IPS-20b (cell line): Measurements from ENCODE around the gene UVRAG.
"Not testable (repeated sequence)": the region's sequence is repeated elsewhere in the genome, so short reads cannot be mapped to it uniquely, and the experiment has no call there.

Experiments used
- H3K27ac ChIP-seq: one replicate; pipeline ENCODE4 v1.5.1; 2013; ENCODE audit warnings: low read length
- H3K27me3 ChIP-seq: 2 replicates; pipeline ENCODE4 v1.6.1; 2013; ENCODE audit warnings: mild to moderate bottlenecking, low read length, inconsistent platforms; ENCODE audit not compliant: insufficient read depth
- H3K36me3 ChIP-seq: 2 replicates; pipeline ENCODE4 v1.6.1; 2013; ENCODE audit warnings: low read depth, mild to moderate bottlenecking, inconsistent platforms, low read length, moderate library complexity; ENCODE audit not compliant: insufficient read depth
- H3K4me1 ChIP-seq: 2 replicates; pipeline ENCODE4 v1.6.1; 2013; ENCODE audit warnings: mild to moderate bottlenecking, control low read depth, inconsistent platforms, low read length, moderate library complexity; ENCODE audit not compliant: insufficient read depth
- H3K4me3 ChIP-seq: 2 replicates; pipeline ENCODE4 v1.5.1; 2013; ENCODE audit warnings: mild to moderate bottlenecking, low read length, inconsistent platforms
- H3K9ac ChIP-seq: 2 replicates; pipeline ENCODE4 v1.6.1; 2013; ENCODE audit warnings: low read depth, mild to moderate bottlenecking, inconsistent platforms, low read length, moderate library complexity
- H3K9me3 ChIP-seq: 2 replicates; pipeline ENCODE4 v1.6.1; 2013; ENCODE audit warnings: mild to moderate bottlenecking, low read depth, low read length, inconsistent platforms; ENCODE audit not compliant: insufficient read depth

Gene UVRAG

DNA sequence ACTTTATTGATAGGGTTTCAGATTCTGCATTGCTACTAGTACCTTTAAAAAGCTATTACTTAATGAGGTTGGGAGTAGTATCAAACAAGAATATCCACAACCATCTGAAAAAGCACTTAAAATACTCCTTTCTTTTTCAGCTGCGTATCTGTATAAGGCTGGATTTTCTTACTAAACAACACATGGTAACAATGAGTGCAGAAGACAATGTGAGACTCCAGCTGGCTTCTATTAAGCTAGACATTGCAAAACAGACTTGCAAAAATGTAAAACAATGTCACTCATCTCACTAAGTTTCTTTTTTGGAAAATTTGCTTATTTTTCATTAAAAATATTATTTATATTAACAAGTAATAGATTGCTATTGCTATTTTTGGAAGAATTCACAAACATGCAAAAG, 258.7 kb downstream of the UVRAG start:
- H3K4me3 ChIP-seq = no peak overlapping the region
- H3K4me1 ChIP-seq = no peaks in the 10 kb centered on the region
- H3K27me3 ChIP-seq = no peaks in the 10 kb centered on the region
- no peaks in the 10 kb centered on the region for H3K9me3 ChIP-seq
- H3K36me3 ChIP-seq = no peaks in the 10 kb centered on the region
- H3K27ac ChIP-seq = no peak overlapping the region
- no peak overlapping the region for H3K9ac ChIP-seq

DNA sequence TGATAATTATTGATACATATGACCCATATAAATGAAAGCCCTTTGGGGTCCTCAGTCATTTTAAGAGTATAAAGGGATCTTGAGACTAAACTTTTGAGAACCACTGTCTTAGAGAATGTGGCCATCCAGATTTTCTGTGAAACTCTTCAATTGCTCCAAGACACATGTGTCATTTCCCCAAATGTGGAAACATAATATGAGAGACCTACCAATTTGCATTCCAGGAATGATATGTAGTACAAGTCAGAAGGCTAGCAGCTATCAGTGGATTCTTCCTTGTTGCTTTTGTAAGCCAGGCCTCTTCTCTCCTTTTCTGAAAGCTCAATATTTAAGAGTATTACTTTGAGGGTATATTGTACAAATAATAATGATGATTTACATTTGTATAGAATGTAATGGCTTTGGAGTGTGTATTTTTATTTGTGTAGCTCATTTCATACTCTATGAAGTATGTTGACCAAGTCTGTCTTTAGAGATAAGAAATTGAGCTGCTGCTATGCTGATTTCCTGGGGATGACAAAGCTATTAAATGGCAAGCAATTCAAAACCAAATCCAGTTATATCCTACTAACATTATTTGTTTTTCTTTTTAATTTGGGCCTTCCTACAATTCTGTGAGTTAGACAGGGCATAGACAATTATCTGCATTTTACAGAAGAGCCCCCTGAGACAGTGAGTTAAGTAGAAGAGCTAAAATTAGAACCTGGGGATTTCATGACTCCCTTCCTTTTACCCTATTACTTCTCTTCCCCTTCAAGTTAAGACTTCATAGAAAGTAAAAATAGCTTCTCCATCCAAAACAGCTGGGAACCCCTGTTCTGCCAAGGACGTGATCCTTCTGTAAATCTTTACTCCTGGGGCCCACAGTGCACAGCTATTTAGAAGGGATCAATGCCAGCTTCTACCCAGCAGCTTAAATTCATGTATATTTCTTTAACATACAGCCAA, 259.4 kb downstream of the UVRAG start:
- no peaks in the 10 kb centered on the region for H3K4me1 ChIP-seq
- H3K9me3 ChIP-seq = no peaks in the 10 kb centered on the region
- H3K27ac ChIP-seq = no peak overlapping the region
- no peak overlapping the region for H3K4me3 ChIP-seq
- H3K36me3 ChIP-seq = no peaks in the 10 kb centered on the region
- H3K27me3 ChIP-seq = no peaks in the 10 kb centered on the region
- no peak overlapping the region for H3K9ac ChIP-seq

DNA sequence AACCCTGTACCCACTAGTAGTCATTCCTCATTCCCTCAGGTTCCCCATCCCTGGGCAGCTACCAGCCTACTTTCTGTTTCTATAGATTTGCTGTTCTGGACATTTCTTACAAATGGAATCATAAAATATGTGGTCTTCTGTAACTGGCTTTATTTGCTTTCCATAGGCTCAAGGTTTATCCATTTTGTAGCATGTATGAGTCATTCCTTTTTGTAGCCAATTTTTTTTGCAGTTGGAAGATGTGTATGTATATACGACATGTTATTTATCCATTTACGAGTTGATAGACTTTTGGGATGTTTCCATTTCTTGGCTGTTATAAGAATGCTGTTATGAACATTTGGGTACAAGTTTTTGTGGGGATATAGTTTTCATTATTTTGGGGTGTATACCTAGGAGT, 260.7 kb downstream of the UVRAG start:
- Histone ChIP-seq H3K4me3 (no peak overlapping the region), H3K27me3 (no peaks in the 10 kb centered on the region), H3K9me3 (no peaks in the 10 kb centered on the region), H3K9ac (no peak overlapping the region), H3K4me1 (no peaks in the 10 kb centered on the region), H3K27ac (no peak overlapping the region), H3K36me3 (no peaks in the 10 kb centered on the region)

DNA sequence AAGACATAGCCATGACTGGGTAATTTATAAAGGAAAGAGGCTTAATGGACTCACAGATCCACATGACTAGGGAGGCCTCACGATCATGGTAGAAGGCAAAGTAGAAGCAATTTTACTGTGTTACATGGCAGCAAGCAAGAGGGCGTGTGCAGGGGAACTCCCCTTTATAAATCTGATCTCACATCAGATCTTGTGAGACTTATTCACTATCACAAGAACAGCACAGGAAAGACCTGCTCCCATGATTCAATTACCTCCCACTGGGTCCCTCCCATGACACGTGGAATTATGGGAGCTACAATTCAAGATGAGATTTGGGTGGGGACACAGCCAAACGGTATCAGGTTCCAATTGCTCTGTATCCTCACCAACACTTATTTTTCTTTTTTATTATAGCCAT, 261.2 kb downstream of the UVRAG start:
- not testable (repeated sequence) for H3K27me3 ChIP-seq, H3K27ac ChIP-seq, H3K4me3 ChIP-seq, H3K36me3 ChIP-seq, H3K4me1 ChIP-seq, H3K9ac ChIP-seq, H3K9me3 ChIP-seq

DNA sequence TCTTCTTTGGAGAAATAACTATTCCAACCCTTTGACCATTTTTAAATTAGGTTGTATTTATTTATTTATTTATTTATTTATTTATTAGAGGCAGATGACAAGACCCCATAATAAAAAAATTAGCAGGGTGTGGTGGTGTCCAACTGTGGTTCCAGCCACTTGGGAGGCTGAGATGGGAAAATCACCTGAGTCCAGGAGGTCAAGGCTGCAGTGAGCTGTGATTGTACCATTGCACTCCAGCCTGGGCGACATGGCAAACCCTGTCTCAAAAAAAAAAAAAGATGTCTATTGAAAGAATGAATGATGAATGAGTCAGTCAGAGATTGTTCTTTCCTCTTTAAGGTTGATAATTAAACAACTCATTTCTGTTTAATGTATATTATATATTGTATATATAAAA, 261.7 kb downstream of the UVRAG start:
- Histone ChIP-seq H3K27me3 (no peaks in the 10 kb centered on the region), H3K9ac (no peak overlapping the region), H3K4me3 (no peak overlapping the region), H3K4me1 (no peaks in the 10 kb centered on the region), H3K36me3 (no peaks in the 10 kb centered on the region), H3K27ac (no peak overlapping the region), H3K9me3 (no peaks in the 10 kb centered on the region)

DNA sequence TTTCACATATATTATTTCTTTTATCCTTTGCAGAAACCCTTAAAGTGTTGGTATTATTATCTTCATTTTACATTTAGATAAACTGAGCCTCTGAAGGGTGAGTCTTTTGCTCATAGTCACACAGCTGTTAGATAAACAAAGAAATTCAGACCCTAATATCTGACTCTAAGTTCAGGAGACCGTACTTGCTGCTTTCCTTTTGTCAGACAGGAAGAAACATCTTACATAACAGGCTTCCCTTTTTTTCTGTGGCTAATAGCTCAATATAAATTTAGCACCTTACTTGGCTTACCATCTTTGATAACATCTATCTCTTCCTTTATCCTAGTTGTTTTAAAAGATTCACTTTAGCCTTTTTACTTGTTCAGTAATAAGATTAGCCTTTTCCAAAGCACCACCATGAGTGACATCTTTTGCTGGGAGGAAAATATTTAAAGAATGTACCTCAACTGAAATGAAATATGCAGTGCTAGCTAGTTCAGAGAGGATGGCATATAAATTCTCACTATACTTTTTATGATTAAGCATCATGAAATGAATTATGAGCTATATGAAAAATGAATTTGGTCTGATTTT, 262.7 kb downstream of the UVRAG start:
- Histone ChIP-seq H3K9ac (no peak overlapping the region), H3K27me3 (no peaks in the 10 kb centered on the region), H3K4me1 (no peaks in the 10 kb centered on the region), H3K27ac (no peak overlapping the region), H3K4me3 (no peak overlapping the region), H3K9me3 (no peaks in the 10 kb centered on the region), H3K36me3 (no peaks in the 10 kb centered on the region)

DNA sequence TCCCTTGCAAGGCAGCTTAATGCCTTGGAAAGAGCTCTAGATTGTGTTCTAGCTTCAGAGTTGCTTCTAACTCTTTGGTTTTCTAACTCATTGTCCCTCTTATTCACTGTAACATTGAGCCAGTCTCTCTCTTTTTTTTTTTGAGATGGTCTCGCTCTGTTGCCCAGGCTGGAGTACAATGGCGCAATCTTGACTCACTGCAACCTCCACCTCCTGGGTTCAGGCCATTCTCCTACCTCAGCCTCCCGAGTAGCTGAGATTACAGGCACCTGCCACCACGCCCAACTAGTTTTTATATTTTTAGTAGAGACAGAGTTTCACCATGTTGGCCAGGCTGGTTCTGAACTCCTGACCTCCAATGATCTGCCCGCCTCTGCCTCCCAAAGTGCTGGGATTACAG, 266.1 kb downstream of the UVRAG start:
- H3K4me3 ChIP-seq, H3K9me3 ChIP-seq, H3K36me3 ChIP-seq, H3K9ac ChIP-seq, H3K4me1 ChIP-seq, H3K27ac ChIP-seq, H3K27me3 ChIP-seq: not testable (repeated sequence)

DNA sequence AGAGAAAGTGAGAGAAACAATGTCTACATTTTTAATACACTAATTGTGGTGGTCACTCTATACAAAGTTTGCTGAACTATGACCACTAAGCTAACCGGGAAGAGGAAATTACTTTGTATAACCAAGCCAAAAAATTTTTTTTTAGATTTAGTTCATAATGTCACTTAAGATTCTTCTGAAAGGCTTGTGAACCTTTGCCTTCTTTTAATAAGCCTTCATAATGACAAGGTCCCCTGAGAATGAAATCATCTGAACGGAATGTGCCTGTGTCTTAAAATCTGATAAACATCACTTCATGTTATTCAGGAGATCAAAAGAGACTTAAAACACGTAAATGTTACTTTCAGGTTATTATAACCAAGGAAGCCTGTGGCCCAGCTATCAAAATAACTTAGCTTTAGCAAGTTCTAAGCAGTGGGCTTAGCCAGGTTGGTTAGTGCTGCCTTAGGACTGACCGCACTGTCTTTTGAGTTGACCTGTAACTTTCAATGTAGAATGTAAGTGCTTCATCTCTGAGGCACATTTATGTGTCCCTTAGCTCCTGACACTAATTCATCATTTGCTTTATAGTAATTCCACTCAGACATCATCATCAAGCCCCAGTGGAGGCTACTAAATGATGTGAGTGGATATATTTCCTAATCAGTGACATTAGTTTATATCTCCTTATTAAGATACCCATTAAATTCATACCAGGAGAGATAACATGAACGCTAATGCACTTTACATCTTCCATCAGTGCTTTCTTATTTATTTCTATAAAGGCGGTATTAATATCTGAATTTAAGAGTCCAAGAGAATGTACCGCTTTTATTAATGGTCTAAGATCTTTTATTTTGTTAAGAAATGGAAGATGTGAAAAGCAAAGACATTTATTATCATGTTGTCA, 268.8 kb downstream of the UVRAG start:
- no peaks in the 10 kb centered on the region for H3K36me3 ChIP-seq
- no peak overlapping the region for H3K4me3 ChIP-seq
- H3K9ac ChIP-seq = no peak overlapping the region
- no peaks in the 10 kb centered on the region for H3K9me3 ChIP-seq
- H3K4me1 ChIP-seq = peaks cover 11% of the 10 kb centered on the region; the same call in 1 of the 2 replicates
- H3K27ac ChIP-seq = no peak overlapping the region
- H3K27me3 ChIP-seq = no peaks in the 10 kb centered on the region

DNA sequence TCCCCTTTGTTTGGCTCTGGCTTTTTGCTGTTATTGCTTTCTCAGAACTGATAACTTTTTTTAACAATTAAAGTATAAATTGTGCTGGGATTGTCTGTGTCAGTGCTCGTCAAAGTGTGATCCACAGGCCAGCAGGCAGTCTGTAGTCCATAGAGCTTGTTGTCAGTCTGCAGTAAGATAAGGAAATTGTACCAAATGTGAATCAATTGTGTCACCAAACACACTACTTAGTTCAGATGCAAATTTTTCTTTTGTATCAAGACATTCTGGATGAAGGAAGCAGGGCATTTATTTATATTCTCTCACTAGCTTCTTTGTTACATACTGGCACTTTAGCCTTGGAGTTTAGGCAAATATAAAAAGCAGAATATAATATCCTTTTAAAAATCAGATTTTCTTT, 270.3 kb downstream of the UVRAG start:
- Histone ChIP-seq H3K9me3 (no peaks in the 10 kb centered on the region), H3K36me3 (no peaks in the 10 kb centered on the region), H3K9ac (no peak overlapping the region), H3K27me3 (no peaks in the 10 kb centered on the region), H3K4me3 (no peak overlapping the region), H3K27ac (no peak overlapping the region), H3K4me1 (peaks cover 11% of the 10 kb centered on the region; the same call in 1 of the 2 replicates)

DNA sequence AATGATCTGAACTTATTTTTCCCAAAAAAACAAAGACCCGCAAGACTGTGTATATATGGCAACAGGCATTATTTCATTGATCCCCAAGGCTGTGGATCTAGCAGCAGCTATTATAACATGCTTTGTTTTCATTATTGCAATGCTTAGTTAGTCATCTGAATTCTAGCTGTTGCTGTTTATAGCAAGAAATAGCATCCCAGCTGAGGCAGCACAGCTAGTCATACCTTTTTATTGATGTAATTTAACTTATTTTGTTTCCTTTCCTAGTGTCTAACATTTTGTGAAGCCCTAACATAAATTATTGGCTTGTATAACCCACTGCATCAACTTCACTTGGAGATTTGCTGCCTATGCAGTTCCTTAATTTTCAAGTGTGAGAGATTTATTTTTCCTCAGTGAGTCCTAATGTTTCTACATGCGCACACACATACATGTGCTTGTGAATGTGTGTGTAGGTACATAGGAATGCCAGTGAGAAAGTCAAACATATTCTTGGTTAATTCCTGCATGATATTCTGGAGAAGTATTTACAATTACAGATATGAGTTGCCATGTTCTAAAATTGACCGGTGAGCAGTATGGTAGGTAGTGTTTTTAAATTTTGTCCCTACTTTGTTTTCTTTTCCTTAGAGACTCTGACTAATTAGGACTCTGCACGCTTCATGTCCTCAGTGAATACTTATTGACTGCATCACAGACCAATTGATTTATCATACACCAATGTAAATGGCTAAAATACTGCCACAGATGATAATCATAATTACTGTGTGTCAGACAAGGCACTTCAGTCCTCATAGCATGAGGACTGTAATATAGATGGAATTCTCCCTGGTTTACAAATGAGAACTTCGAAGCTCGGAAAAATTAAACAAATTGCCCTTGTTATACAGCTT, 272.0 kb downstream of the UVRAG start:
- H3K4me3 ChIP-seq = no peak overlapping the region
- no peaks in the 10 kb centered on the region for H3K9me3 ChIP-seq
- no peak overlapping the region for H3K9ac ChIP-seq
- no peaks in the 10 kb centered on the region for H3K36me3 ChIP-seq
- peaks cover 11% of the 10 kb centered on the region; the same call in 1 of the 2 replicates for H3K4me1 ChIP-seq
- H3K27me3 ChIP-seq = no peaks in the 10 kb centered on the region
- no peak overlapping the region for H3K27ac ChIP-seq

DNA sequence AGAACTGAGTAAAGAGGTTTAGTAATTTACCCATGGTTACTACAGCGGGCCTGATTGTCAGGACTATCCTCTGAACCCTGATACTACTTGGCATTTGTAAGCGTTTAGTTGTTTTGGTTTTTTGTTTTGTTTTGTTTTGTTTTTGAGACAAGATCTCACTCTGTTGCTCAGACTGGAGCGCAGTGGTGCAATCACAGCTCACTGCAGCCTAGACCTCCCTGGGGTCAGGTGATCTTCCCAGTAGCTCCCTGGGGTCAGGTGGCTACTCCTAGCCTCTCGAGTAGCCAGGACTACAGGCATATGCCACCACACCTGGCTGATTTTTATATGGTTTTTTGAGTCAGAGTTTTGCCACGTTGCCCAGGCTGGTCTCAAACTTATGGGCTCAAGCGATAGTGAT, 272.7 kb downstream of the UVRAG start:
- peaks cover 11% of the 10 kb centered on the region; the same call in 1 of the 2 replicates for H3K4me1 ChIP-seq
- H3K27me3 ChIP-seq = no peaks in the 10 kb centered on the region
- H3K36me3 ChIP-seq = no peaks in the 10 kb centered on the region
- H3K9me3 ChIP-seq = no peaks in the 10 kb centered on the region
- no peak overlapping the region for H3K4me3 ChIP-seq
- H3K9ac ChIP-seq = no peak overlapping the region
- no peak overlapping the region for H3K27ac ChIP-seq
